GM12874 (cell line): ENCODE measurements around the gene LDLRAD4.

Experiments
- TF ChIP-seq, protein P1 (sequence below): IDR thresholded peaks from 2 replicates; pipeline ENCODE4 v1.5.1; 2011; ENCODE audit warnings: low read depth, mild to moderate bottlenecking, control low read depth, low read length, moderate library complexity; ENCODE audit not compliant: insufficient read depth

The LDLRAD4 gene

GRCh38 chr18:13218368-13218991 lies at the start of gene LDLRAD4:
TSS of gene LDLRAD4 (plus strand) at chr18:13218760.
- TF ChIP-seq, protein P1, sequence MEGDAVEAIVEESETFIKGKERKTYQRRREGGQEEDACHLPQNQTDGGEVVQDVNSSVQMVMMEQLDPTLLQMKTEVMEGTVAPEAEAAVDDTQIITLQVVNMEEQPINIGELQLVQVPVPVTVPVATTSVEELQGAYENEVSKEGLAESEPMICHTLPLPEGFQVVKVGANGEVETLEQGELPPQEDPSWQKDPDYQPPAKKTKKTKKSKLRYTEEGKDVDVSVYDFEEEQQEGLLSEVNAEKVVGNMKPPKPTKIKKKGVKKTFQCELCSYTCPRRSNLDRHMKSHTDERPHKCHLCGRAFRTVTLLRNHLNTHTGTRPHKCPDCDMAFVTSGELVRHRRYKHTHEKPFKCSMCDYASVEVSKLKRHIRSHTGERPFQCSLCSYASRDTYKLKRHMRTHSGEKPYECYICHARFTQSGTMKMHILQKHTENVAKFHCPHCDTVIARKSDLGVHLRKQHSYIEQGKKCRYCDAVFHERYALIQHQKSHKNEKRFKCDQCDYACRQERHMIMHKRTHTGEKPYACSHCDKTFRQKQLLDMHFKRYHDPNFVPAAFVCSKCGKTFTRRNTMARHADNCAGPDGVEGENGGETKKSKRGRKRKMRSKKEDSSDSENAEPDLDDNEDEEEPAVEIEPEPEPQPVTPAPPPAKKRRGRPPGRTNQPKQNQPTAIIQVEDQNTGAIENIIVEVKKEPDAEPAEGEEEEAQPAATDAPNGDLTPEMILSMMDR: no peak

DNA sequence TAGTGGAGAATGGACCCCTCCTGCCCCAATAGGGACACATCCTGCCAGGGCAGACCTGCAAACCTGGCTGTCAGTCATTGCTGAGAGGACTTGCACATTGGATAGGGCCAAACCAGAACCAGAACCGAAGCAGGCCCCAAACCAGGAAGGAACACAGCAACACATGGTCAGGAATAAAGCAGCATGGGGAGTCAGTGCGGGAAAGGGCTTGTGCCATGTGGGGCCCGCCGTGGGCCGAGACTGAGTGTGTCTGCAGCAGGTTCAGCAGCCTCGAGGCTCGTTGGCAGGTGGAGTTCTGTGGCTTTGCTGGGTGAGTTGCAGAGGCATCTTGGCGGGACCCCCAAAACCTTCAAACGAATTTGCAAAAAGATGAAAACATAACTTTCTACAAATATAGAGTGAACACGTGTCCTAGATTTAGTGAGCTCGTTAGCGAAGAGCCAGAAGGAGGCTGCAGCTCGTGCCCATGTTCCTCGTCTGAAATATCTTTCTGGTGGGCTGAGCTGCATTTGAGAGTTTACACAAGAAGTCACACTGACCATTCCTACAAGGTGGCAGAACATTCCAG lies 44.9 kb upstream of the LDLRAD4 start:
- TF ChIP-seq, protein P1: no peak

- TF ChIP-seq, protein P1: no peak
Observed at GRCh38 chr18:13175266-13175665, 43.3 kb upstream of the LDLRAD4 start.

GRCh38 chr18:13175754-13176210 lies 42.8 kb upstream of the LDLRAD4 start:
- TF ChIP-seq, protein P1: no peak

DNA sequence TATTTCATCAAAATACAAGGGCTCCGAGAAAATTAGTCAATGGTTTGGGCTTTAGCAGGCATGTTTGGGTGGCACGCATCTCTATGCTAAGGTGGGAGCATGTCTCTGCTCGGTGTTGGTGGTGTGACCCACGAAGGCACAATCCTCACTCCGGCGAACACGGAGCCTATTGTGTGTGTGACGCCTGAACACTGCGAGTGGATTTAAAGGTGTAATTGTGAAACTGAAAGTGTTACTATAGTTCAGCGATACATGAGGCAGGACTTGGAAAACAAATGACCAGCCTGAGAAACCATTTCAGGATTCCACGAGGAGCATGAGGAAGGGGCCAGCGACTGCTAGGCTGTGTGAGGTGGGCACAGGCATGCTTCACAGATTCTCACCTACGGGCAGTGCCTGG lies 41.7 kb upstream of the LDLRAD4 start:
- TF ChIP-seq, protein P1: no peak

GRCh38 chr18:13178197-13178596 lies 40.4 kb upstream of the LDLRAD4 start:
- TF ChIP-seq, protein P1: no peak

- TF ChIP-seq, protein P1: no peak
Observed at GRCh38 chr18:13178976-13179375, 39.6 kb upstream of the LDLRAD4 start.
